NOMO-1 (cell line): ENCODE measurements around the gene PLEKHG7.
"Not testable (repeated sequence)": the region's sequence is repeated elsewhere in the genome, so short reads cannot be mapped to it uniquely, and the experiment has no call there.

ENCODE experiments used
- DNase-seq, 2 experiments: peaks; one replicate each; lab custom pipeline; 2025; ENCODE audit not compliant: unreplicated experiment in 2 of 2; lab: John Stamatoyannopoulos, UW

The PLEKHG7 gene

GRCh38 chr12:92786045-92786444 is 83.3 kb downstream of the PLEKHG7 start:
- DNase-seq, result peak in 1 of 2 experiments; percentile 9

- not testable (repeated sequence) for DNase-seq
Observed at GRCh38 chr12:92794356-92794755, 91.6 kb downstream of the PLEKHG7 start.

GRCh38 chr12:92794814-92795213 is 92.0 kb downstream of the PLEKHG7 start:
- no peak for DNase-seq

- no peak for DNase-seq
Observed at GRCh38 chr12:92796650-92797049, 93.9 kb downstream of the PLEKHG7 start.

- DNase-seq, result no peak
Observed at GRCh38 chr12:92802906-92803305, 100.1 kb downstream of the PLEKHG7 start.

GRCh38 chr12:92803903-92804302 is 101.1 kb downstream of the PLEKHG7 start:
- DNase-seq, result no peak

GRCh38 chr12:92810370-92810769 is 107.6 kb downstream of the PLEKHG7 start:
- DNase-seq, result no peak

GRCh38 chr12:92814584-92814983 is 111.8 kb downstream of the PLEKHG7 start:
- DNase-seq, result no peak

GRCh38 chr12:92821142-92821541 is 118.4 kb downstream of the PLEKHG7 start:
- DNase-seq, result no peak
